HT-29 (cell line): ENCODE data around the gene ACOX1. TPM values are rescaled to one million over a fixed set of nuclear protein-coding genes. Genes with fewer than 3 reads are reported as not detected.

Experiments
- DNase-seq: peaks from one replicate; pipeline ENCODE4 v3.0.0-alpha.2; 2015; ENCODE audit warnings: low spot score
- total RNA-seq: library from RNA; depleted of rRNA; stranded (reverse); fragments of >200 nt; shearing (Covaris generic); gene quantifications from 2 replicates; pipeline ENCODE4 v1.2.3, GENCODE V29; 2014; rRNA removed

ACOX1 gene
- total RNA-seq, 1 experiment from 2014 or later: 46.5 TPM

- no peak for DNase-seq
Measured at GRCh38 chr17:75892556-75893224, 86.3 kb downstream of the ACOX1 start.

GRCh38 chr17:75891605-75892555 is 87.1 kb downstream of the ACOX1 start:
- no peak for DNase-seq

Other genes with a start within 250 kb of the ACOX1 start
- 40.8 and 41.8 TPM in 2 replicates for gene GALK1, start 214.0 kb downstream of the ACOX1 start, total RNA-seq
- 23.6 and 24.9 TPM in 2 replicates for gene UNK, start 194.4 kb downstream of the ACOX1 start, total RNA-seq
- 37.5 and 43.5 TPM in 2 replicates for gene UNC13D, start 134.8 kb downstream of the ACOX1 start, total RNA-seq
- 26.8 and 30.9 TPM in 2 replicates for gene WBP2, start 123.8 kb downstream of the ACOX1 start, total RNA-seq
- gene TRIM47, start 100.6 kb downstream of the ACOX1 start, total RNA-seq: 65.7 and 69.5 TPM in 2 replicates
- 20.2 and 29.2 TPM in 2 replicates for gene TRIM65, start 82.2 kb downstream of the ACOX1 start, total RNA-seq
- gene MRPL38, start 74.3 kb downstream of the ACOX1 start, total RNA-seq: 85.7 and 92.3 TPM in 2 replicates
- 7.4 and 13.1 TPM in 2 replicates for gene FBF1, start 38.1 kb downstream of the ACOX1 start, total RNA-seq
- gene TEN1, start 74 bp upstream of the ACOX1 start, total RNA-seq: 48.6 and 56.2 TPM in 2 replicates
- gene CDK3, start 21.7 kb upstream of the ACOX1 start, total RNA-seq: 9.5 and 11.5 TPM in 2 replicates
- gene EVPL, start 48.1 kb upstream of the ACOX1 start, total RNA-seq: 40.1 and 42.1 TPM in 2 replicates
- 21.3 and 23.9 TPM in 2 replicates for gene SRP68, start 93.4 kb upstream of the ACOX1 start, total RNA-seq
- 1.1 and 2.1 TPM in 2 replicates for gene GALR2, start 95.6 kb upstream of the ACOX1 start, total RNA-seq
- not detected in 2 replicates for gene ZACN, start 100.0 kb upstream of the ACOX1 start, total RNA-seq
- 97.6 and 99.4 TPM in 2 replicates for gene EXOC7, start 124.6 kb upstream of the ACOX1 start, total RNA-seq
- 2.0 and 3.4 TPM in 2 replicates for gene FOXJ1, start 162.1 kb upstream of the ACOX1 start, total RNA-seq